Osteocyte (in vitro differentiated cells): ENCODE data around the gene PSMA5. TPM values are rescaled to one million over a fixed set of nuclear protein-coding genes. Genes with fewer than 3 reads are reported as not detected.

Experiments used
- DNase-seq: peaks from one replicate; pipeline ENCODE4 v3.0.0; 2021; ENCODE audit warnings: mixed read lengths; ENCODE audit not compliant: unreplicated experiment; ENCODE audit errors: extremely low spot score
- H3K27ac Mint-ChIP-seq: one replicate; pipeline ENCODE4 v1.8.0; 2021; ENCODE audit warnings: mild to moderate bottlenecking, mixed read lengths; ENCODE audit not compliant: unreplicated experiment
- H3K27me3 Mint-ChIP-seq: one replicate; pipeline ENCODE4 v1.8.0; 2021; ENCODE audit warnings: mixed read lengths; ENCODE audit not compliant: unreplicated experiment
- H3K36me3 Mint-ChIP-seq: one replicate; pipeline ENCODE4 v1.8.0; 2021; ENCODE audit warnings: mixed read lengths; ENCODE audit not compliant: unreplicated experiment
- H3K4me1 Mint-ChIP-seq: one replicate; pipeline ENCODE4 v1.8.0; 2021; ENCODE audit warnings: mixed read lengths; ENCODE audit not compliant: unreplicated experiment
- H3K4me3 Mint-ChIP-seq: one replicate; pipeline ENCODE4 v1.8.0; 2021; ENCODE audit warnings: mild to moderate bottlenecking, moderate library complexity, mixed read lengths; ENCODE audit not compliant: unreplicated experiment
- H3K9me3 Mint-ChIP-seq: one replicate; pipeline ENCODE4 v1.8.0; 2021; ENCODE audit warnings: mixed read lengths; ENCODE audit not compliant: unreplicated experiment
- total RNA-seq: library from RNA; stranded (reverse); gene quantifications from 2 replicates; pipeline ENCODE4 v1.2.1, GENCODE V29; 2021
- TF ChIP-seq, protein P1 (sequence below): fragments of 200-600 bp; sonication (generic); IDR thresholded peaks from 2 replicates; pipeline ENCODE4 v1.5.0; 2021; ENCODE audit warnings: antibody characterized with exemption, mild to moderate bottlenecking, moderate library complexity

The PSMA5 gene
- total RNA-seq, 1 donor from 2014 or later, result 108 TPM

DNA sequence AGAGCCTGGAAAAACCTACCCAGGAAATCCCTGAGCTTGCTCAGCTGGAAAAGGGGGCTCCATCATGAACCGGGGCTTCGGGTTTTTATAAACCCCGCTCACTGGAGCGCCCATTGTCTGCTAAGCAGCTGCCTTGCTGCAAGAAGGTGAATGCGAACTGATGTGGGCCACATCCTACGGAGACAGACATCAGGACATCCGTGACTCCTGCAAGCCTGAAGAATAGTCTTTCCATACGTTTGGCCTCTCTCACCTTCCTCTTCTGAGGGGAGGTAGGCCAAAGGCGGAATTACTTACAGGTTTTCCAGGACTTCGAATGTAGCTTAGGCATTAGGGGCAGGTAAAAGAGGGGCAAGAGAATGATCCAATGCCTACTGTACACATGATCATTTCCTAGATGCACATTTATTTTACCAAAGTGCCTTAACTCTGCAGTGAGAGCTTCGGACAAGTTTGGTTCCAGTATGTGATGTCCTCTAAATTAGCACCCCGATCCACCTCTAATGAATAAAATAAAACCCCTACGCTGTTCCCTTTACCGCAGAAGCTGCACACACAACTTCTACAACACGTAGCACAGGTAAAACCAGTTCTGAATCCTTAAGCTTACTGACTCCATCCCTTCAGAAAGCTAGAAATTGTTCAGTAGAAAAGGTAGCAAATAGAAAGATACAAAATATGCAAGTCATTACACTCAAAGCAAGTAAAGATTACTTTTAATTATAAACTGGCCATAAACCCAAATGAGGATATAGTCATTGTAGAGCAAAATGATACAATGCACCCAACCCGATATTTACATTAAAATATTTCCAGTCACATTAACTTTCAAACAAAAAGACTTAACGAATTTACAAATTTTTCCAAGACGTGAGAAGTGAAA lies 27.7 kb downstream of the PSMA5 start:
- H3K27ac Mint-ChIP-seq, result peak overlapping the region; percentile 76
- no peaks in the 10 kb centered on the region for H3K27me3 Mint-ChIP-seq
- DNase-seq, result no peak
- TF ChIP-seq, protein P1, sequence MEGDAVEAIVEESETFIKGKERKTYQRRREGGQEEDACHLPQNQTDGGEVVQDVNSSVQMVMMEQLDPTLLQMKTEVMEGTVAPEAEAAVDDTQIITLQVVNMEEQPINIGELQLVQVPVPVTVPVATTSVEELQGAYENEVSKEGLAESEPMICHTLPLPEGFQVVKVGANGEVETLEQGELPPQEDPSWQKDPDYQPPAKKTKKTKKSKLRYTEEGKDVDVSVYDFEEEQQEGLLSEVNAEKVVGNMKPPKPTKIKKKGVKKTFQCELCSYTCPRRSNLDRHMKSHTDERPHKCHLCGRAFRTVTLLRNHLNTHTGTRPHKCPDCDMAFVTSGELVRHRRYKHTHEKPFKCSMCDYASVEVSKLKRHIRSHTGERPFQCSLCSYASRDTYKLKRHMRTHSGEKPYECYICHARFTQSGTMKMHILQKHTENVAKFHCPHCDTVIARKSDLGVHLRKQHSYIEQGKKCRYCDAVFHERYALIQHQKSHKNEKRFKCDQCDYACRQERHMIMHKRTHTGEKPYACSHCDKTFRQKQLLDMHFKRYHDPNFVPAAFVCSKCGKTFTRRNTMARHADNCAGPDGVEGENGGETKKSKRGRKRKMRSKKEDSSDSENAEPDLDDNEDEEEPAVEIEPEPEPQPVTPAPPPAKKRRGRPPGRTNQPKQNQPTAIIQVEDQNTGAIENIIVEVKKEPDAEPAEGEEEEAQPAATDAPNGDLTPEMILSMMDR, result no peak
- H3K9me3 Mint-ChIP-seq, result no peaks in the 10 kb centered on the region
- peaks cover 4% of the 10 kb centered on the region for H3K36me3 Mint-ChIP-seq
- H3K4me3 Mint-ChIP-seq, result peak overlapping the region; percentile 83
- H3K4me1 Mint-ChIP-seq, result peaks cover 47% of the 10 kb centered on the region

DNA sequence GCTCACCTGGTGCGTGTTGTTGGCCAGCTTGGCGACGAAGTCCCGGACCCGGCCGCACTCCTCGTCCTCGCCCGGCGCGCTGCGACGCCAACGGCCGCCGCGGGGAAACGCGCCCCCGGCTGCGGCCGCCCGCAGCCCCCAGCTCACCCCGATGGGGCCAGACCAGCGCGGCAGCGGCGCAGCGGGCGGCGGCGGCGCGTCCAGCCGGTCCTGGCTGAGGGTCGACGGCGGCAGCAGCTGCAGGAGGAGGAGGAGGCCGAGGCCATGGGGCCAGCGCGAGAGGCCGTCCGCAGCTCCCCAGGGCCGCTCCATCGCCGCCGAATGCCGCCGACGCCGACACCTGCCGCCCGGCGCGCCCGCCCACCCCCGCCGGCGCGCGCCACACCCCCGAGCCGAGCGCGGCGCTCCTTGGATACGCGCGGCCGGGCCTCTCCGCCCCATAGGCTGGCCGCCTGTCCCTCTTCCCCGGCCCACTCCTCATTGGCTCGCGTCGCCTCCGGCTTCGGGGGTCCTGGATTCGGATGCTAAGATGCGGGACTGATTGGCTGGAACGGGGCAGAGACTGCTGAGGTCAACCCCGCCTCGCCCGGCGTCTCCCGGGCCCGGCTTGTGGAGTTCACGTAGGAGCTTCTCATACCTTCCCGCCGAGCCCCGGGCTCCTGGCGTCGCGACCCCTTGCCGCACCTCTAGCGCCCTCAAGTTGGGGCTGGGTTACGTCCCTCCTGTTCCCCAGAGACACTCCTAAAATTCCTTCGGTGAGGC lies 28.5 kb downstream of the PSMA5 start, which contains the start of gene SORT1:
Gene SORT1, minus strand, starts transcription at position 338 of the 762 bp plus-strand sequence. Its CDS starts 26 bp downstream, at position 312.
- Mint-ChIP-seq H3K27ac (peak within 1 kb of the TSS; percentile 84), H3K4me3 (peak within 1 kb of the TSS; percentile 92), H3K27me3 (no peaks in the 10 kb centered on the region), H3K4me1 (peaks cover 55% of the 10 kb centered on the region), H3K9me3 (no peaks in the 10 kb centered on the region), H3K36me3 (peaks cover 4% of the 10 kb centered on the region)
- DNase-seq, result peak; percentile 94
- TF ChIP-seq, protein P1, result no peak

DNA sequence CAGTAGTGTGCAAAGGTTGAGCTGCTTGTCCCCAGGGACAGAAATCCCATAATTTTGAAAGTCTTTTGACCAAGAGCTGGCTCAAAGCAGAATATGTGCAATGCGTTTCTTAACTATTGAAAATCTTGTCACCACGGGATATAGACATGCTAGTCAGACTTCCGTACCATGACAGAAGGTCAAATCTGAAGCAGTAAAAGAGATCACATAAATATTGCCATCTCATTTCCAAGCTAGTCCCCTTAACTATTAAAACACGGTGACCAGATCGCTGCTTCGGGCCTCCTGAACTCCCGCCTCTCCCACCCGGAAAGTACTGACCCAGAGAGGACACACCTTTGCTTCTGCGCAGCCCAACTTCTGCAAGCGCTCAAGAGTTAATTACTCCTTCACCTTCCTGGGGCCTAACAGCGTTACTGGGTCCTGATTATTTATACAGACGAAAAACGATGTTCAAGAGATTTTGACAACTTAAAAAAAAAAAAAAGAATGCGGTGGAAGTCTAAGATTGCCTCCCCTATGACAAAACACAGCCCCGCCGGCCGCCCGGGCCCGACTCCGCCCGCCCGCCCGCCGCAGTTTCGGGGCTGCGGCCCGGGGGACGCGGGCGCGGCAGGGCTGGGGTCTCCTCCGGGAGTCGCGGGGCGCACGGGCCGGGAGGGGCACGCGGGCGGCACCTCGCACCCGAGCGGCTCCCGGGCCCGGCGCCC lies 29.2 kb downstream of the PSMA5 start:
- peaks cover 2% of the 10 kb centered on the region for H3K36me3 Mint-ChIP-seq
- no peaks in the 10 kb centered on the region for H3K27me3 Mint-ChIP-seq
- H3K9me3 Mint-ChIP-seq, result no peaks in the 10 kb centered on the region
- peaks cover 63% of the 10 kb centered on the region for H3K4me1 Mint-ChIP-seq
- peak overlapping the region; percentile 92 for H3K4me3 Mint-ChIP-seq
- peak overlapping the region; percentile 84 for H3K27ac Mint-ChIP-seq
- TF ChIP-seq, protein P1, result no peak
- no peak for DNase-seq

DNA sequence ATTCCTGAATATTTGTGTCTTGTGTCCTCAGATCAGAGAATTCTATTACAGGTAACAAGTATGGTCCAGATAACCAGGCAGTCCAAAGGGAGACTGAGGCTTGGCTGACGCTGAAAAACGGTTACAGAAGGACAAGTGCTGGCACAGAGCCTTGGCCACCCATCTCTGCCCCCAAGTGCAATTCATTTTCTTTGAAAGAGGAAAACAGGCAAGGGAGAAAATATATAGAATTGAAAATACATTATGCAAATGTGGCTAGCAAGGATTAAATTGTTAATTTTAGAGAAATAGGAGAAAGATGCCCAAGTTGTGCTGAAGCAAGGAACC lies 29.8 kb downstream of the PSMA5 start:
- Mint-ChIP-seq H3K27ac (peak overlapping the region; percentile 84), H3K4me1 (peaks cover 68% of the 10 kb centered on the region), H3K9me3 (no peaks in the 10 kb centered on the region), H3K36me3 (no peaks in the 10 kb centered on the region), H3K27me3 (no peaks in the 10 kb centered on the region), H3K4me3 (peak overlapping the region; percentile 92)
- DNase-seq, result no peak
- TF ChIP-seq, protein P1, result no peak
